Measurements from ENCODE around the gene PCED1B. TPM values are rescaled to one million over a fixed set of nuclear protein-coding genes. Genes with fewer than 3 reads are reported as not detected.
"Not testable (repeated sequence)": the region's sequence is repeated elsewhere in the genome, so short reads cannot be mapped to it uniquely, and the experiment has no call there.

Gene PCED1B
- total RNA-seq, 1 donor from 2014 or later, result 6.9 TPM

- no peak overlapping the region for H3K4me3 ChIP-seq
- H3K9me3 ChIP-seq, result no peaks in the 10 kb centered on the region
- H3K36me3 ChIP-seq, result no peaks in the 10 kb centered on the region
- intact Hi-C loops (cut with DNase I), result no loop called here
- TF ChIP-seq CTCF (IDR thresholded peaks at IDR 0.05) (no peak), POLR2AphosphoS5 (IDR thresholded peaks at IDR 0.05; ENCODE audit: insufficient read depth in 1 of 2, low read depth in 1 of 2) (no peak), POLR2A (IDR thresholded peaks at IDR 0.05) (no peak)
- DNase-seq (ENCODE audit: extremely low spot score in 2 of 2), result no peak
- H3K27me3 ChIP-seq, result no peaks in the 10 kb centered on the region
- no peaks in the 10 kb centered on the region for H3K4me1 ChIP-seq
- H3K27ac ChIP-seq, result no peak overlapping the region
Observed at GRCh38 chr12:47164724-47165439, 85.5 kb downstream of the PCED1B start.

- H3K9me3 ChIP-seq, result no peaks in the 10 kb centered on the region
- TF ChIP-seq CTCF (IDR thresholded peaks at IDR 0.05), result no peak
- no peak for TF ChIP-seq POLR2AphosphoS5 (IDR thresholded peaks at IDR 0.05; ENCODE audit: insufficient read depth in 1 of 2, low read depth in 1 of 2)
- intact Hi-C loops (cut with DNase I), result no loop called here
Observed at GRCh38 chr12:47165934-47166333, 86.5 kb downstream of the PCED1B start.

GRCh38 chr12:47166365-47166764 lies 86.9 kb downstream of the PCED1B start:
- intact Hi-C loops (cut with DNase I), result no loop called here
- no peak for DNase-seq (ENCODE audit: extremely low spot score in 2 of 2)

More at GRCh38 chr12:47165934-47166333, 86.5 kb downstream of the PCED1B start:
- H3K36me3 ChIP-seq, result no peaks in the 10 kb centered on the region
- no peaks in the 10 kb centered on the region for H3K4me1 ChIP-seq
- H3K27me3 ChIP-seq, result no peaks in the 10 kb centered on the region
- no peak for DNase-seq (ENCODE audit: extremely low spot score in 2 of 2)
- no peak overlapping the region for H3K27ac ChIP-seq
- H3K4me3 ChIP-seq, result no peak overlapping the region

GRCh38 chr12:47170281-47170680 lies 90.9 kb downstream of the PCED1B start:
- H3K27me3 ChIP-seq; intact Hi-C loops (cut with DNase I); H3K27ac ChIP-seq; DNase-seq (ENCODE audit: extremely low spot score in 2 of 2); H3K9me3 ChIP-seq; H3K36me3 ChIP-seq; H3K4me1 ChIP-seq; H3K4me3 ChIP-seq: not testable (repeated sequence)

More at GRCh38 chr12:47166365-47166764, 86.9 kb downstream of the PCED1B start:
- Histone ChIP-seq H3K27ac (no peak overlapping the region), H3K27me3 (no peaks in the 10 kb centered on the region), H3K4me3 (no peak overlapping the region), H3K9me3 (no peaks in the 10 kb centered on the region), H3K4me1 (no peaks in the 10 kb centered on the region), H3K36me3 (no peaks in the 10 kb centered on the region)
- TF ChIP-seq CTCF (IDR thresholded peaks at IDR 0.05), result no peak
- no peak for TF ChIP-seq POLR2A (IDR thresholded peaks at IDR 0.05)

GRCh38 chr12:47178014-47178413 lies 98.6 kb downstream of the PCED1B start:
- Histone ChIP-seq H3K36me3 (no peaks in the 10 kb centered on the region), H3K4me3 (no peak overlapping the region), H3K4me1 (no peaks in the 10 kb centered on the region), H3K27ac (no peak overlapping the region), H3K27me3 (no peaks in the 10 kb centered on the region), H3K9me3 (no peaks in the 10 kb centered on the region)
- TF ChIP-seq POLR2A (IDR thresholded peaks at IDR 0.05) (no peak), POLR2AphosphoS5 (IDR thresholded peaks at IDR 0.05; ENCODE audit: insufficient read depth in 1 of 2, low read depth in 1 of 2) (no peak), CTCF (IDR thresholded peaks at IDR 0.05) (no peak)
- no peak for DNase-seq (ENCODE audit: extremely low spot score in 2 of 2)
- intact Hi-C loops (cut with DNase I), result no loop called here

GRCh38 chr12:47182164-47182938 lies 102.9 kb downstream of the PCED1B start:
- H3K9me3 ChIP-seq; H3K4me3 ChIP-seq; H3K27ac ChIP-seq; DNase-seq (ENCODE audit: extremely low spot score in 2 of 2); H3K36me3 ChIP-seq; H3K27me3 ChIP-seq; H3K4me1 ChIP-seq; intact Hi-C loops (cut with DNase I): not testable (repeated sequence)
